ENCODE data around the gene OLFM2. TPM values are rescaled to one million over a fixed set of nuclear protein-coding genes. Genes with fewer than 3 reads are reported as not detected.

Gene OLFM2
- total and polyA plus RNA-seq, 2 experiments from 2014 or later: 8.9 to 11.6 TPM

DNA sequence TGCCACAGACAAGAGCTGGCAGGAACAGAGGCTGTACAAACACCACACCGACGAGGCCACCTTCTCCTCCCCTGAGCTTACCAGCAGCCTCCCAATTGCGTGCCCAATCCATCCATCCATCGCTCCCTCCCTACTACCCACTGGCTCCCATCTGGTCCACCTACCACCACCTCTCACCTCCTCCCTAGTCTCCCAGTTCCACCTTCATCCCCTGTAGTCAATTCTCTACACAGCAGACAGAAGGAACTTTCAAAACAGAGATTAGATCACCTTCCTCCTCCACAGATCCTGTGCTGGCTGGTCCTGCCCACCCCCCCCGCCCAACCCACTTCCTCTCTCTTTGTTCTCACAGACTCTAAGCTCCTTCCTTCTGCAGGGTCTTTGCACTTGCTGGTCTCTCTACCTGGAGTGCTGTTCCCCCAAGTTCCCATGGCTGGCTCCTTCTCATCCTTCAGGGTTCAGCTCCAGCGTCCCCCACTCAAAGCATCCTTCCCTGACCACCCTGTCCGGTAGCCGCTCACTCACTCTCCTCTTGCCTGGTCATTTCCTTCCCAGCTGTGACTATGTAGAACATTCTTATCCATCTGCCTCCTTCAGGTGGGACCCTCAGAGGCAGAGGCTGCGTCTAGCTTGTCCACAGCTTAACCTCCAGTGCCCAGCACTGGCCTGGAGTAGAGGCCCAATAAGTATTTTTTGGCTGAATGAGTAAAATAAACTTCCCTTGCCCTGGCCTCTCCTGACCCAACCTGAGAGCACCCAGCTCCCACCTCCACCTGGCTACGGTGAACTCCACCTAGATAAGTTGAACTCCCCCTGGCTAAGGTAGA lies 78.2 kb downstream of the OLFM2 start:
- no peaks in the 10 kb centered on the region for H3F3A ChIP-seq (ENCODE audit: insufficient read depth)
- H3K27ac ChIP-seq: no peak overlapping the region
- no peaks in the 10 kb centered on the region for H3K79me2 ChIP-seq (ENCODE audit: insufficient read depth)
- H3K9ac ChIP-seq: no peak overlapping the region
- no peak for DNase-seq
- no peaks in the 10 kb centered on the region for H4K20me1 ChIP-seq (ENCODE audit: insufficient read depth)
- H2AFZ ChIP-seq: no peak overlapping the region
- no peak overlapping the region for H3K4me3 ChIP-seq
- TF ChIP-seq EZH2phosphoT487 (IDR thresholded peaks at IDR 0.05; ENCODE audit: insufficient read depth, low read depth): no peak
- TF ChIP-seq EZH2 (IDR thresholded peaks at IDR 0.05; ENCODE audit: insufficient read depth, poor library complexity, severe bottlenecking): no peak
- H3K9me3 ChIP-seq (ENCODE audit: low read depth): no peaks in the 10 kb centered on the region
- 0 out of 2 replicates have a peak, but pooled peaks cover 2% of the 10 kb centered on the region for H3K4me1 ChIP-seq (ENCODE audit: insufficient read depth)
- H3K36me3 ChIP-seq (ENCODE audit: low read depth): no peaks in the 10 kb centered on the region
- in situ Hi-C loops (cut with MboI): no loop called here
- H3K9me2 ChIP-seq (ENCODE audit: insufficient read depth): no peaks in the 10 kb centered on the region
- whole genome bisulfite sequencing, 2 experiments (ENCODE audit: low coverage in 1 of 2, low lambda C conversion rate in 2 of 2, missing lambda C conversion rate in 2 of 2): 91 to 95% methylated on average over 10 of the region's 10 CpGs
- H3K4me2 ChIP-seq (ENCODE audit: unreplicated experiment): no peak overlapping the region
- no peaks in the 10 kb centered on the region for H3K27me3 ChIP-seq (replicated peaks; ENCODE audit: insufficient read depth)

GRCh38 chr19:9857076-9857721 lies 79.1 kb downstream of the OLFM2 start:
- Histone ChIP-seq H4K20me1 (ENCODE audit: insufficient read depth) (no peaks in the 10 kb centered on the region), H3K4me3 (no peak overlapping the region), H3K9me3 (ENCODE audit: low read depth) (no peaks in the 10 kb centered on the region), H2AFZ (no peak overlapping the region), H3K27ac (no peak overlapping the region), H3F3A (ENCODE audit: insufficient read depth) (no peaks in the 10 kb centered on the region), H3K9me2 (ENCODE audit: insufficient read depth) (no peaks in the 10 kb centered on the region), H3K4me1 (ENCODE audit: insufficient read depth) (0 out of 2 replicates have a peak, but pooled peaks cover 5% of the 10 kb centered on the region), H3K27me3 (replicated peaks; ENCODE audit: insufficient read depth) (no peaks in the 10 kb centered on the region), H3K36me3 (ENCODE audit: low read depth) (no peaks in the 10 kb centered on the region), H3K4me2 (ENCODE audit: unreplicated experiment) (no peak overlapping the region), H3K79me2 (ENCODE audit: insufficient read depth) (no peaks in the 10 kb centered on the region), H3K9ac (no peak overlapping the region)
- DNase-seq: no peak
- in situ Hi-C loops (cut with MboI): no loop called here
- WGBS, 2 experiments (ENCODE audit: low coverage in 1 of 2, low lambda C conversion rate in 2 of 2, missing lambda C conversion rate in 2 of 2): 82 to 85% methylated on average over 13 of the region's 13 CpGs
- TF ChIP-seq EZH2 (IDR thresholded peaks at IDR 0.05; ENCODE audit: insufficient read depth, poor library complexity, severe bottlenecking) (no peak), EZH2phosphoT487 (IDR thresholded peaks at IDR 0.05; ENCODE audit: insufficient read depth, low read depth) (no peak)

- Histone ChIP-seq H3F3A (ENCODE audit: insufficient read depth) (no peaks in the 10 kb centered on the region), H3K4me2 (ENCODE audit: unreplicated experiment) (no peak overlapping the region), H3K4me3 (no peak overlapping the region), H4K20me1 (ENCODE audit: insufficient read depth) (no peaks in the 10 kb centered on the region), H3K36me3 (ENCODE audit: low read depth) (no peaks in the 10 kb centered on the region), H3K4me1 (ENCODE audit: insufficient read depth) (0 out of 2 replicates have a peak, but pooled peaks cover 5% of the 10 kb centered on the region), H3K27ac (no peak overlapping the region), H3K79me2 (ENCODE audit: insufficient read depth) (no peaks in the 10 kb centered on the region), H3K27me3 (replicated peaks; ENCODE audit: insufficient read depth) (no peaks in the 10 kb centered on the region), H3K9me3 (ENCODE audit: low read depth) (no peaks in the 10 kb centered on the region), H2AFZ (no peak overlapping the region), H3K9me2 (ENCODE audit: insufficient read depth) (no peaks in the 10 kb centered on the region), H3K9ac (no peak overlapping the region)
- TF ChIP-seq EZH2 (IDR thresholded peaks at IDR 0.05; ENCODE audit: insufficient read depth, poor library complexity, severe bottlenecking) (no peak), EZH2phosphoT487 (IDR thresholded peaks at IDR 0.05; ENCODE audit: insufficient read depth, low read depth) (no peak)
- in situ Hi-C loops (cut with MboI): no loop called here
- 97 to 99% methylated on average over 9 of the region's 9 CpGs for WGBS, 2 experiments (ENCODE audit: low coverage in 1 of 2, low lambda C conversion rate in 2 of 2, missing lambda C conversion rate in 2 of 2)
- DNase-seq: no peak
These were observed 79.7 kb downstream of the OLFM2 start for GRCh38 chr19:9856609-9857008.

GRCh38 chr19:9854282-9854846 lies 82.0 kb downstream of the OLFM2 start:
- Histone ChIP-seq H3K9me3 (ENCODE audit: low read depth) (no peaks in the 10 kb centered on the region), H3K27me3 (replicated peaks; ENCODE audit: insufficient read depth) (no peaks in the 10 kb centered on the region), H3K4me1 (ENCODE audit: insufficient read depth) (0 out of 2 replicates have a peak, but pooled peaks cover 5% of the 10 kb centered on the region), H3K79me2 (ENCODE audit: insufficient read depth) (no peaks in the 10 kb centered on the region), H3K9me2 (ENCODE audit: insufficient read depth) (no peaks in the 10 kb centered on the region), H3K27ac (no peak overlapping the region), H4K20me1 (ENCODE audit: insufficient read depth) (no peaks in the 10 kb centered on the region), H3K36me3 (ENCODE audit: low read depth) (no peaks in the 10 kb centered on the region), H3K4me2 (ENCODE audit: unreplicated experiment) (no peak overlapping the region), H3K4me3 (no peak overlapping the region), H2AFZ (no peak overlapping the region), H3F3A (ENCODE audit: insufficient read depth) (no peaks in the 10 kb centered on the region), H3K9ac (no peak overlapping the region)
- DNase-seq: no peak
- in situ Hi-C loops (cut with MboI): no loop called here
- TF ChIP-seq EZH2phosphoT487 (IDR thresholded peaks at IDR 0.05; ENCODE audit: insufficient read depth, low read depth) (no peak), EZH2 (IDR thresholded peaks at IDR 0.05; ENCODE audit: insufficient read depth, poor library complexity, severe bottlenecking) (no peak)
- WGBS, 2 experiments (ENCODE audit: low coverage in 1 of 2, low lambda C conversion rate in 2 of 2, missing lambda C conversion rate in 2 of 2): 97 to 98% methylated on average over 33 to 38 of the region's 38 CpGs
